ENCODE measurements around the gene PWP1.

The PWP1 gene

DNA sequence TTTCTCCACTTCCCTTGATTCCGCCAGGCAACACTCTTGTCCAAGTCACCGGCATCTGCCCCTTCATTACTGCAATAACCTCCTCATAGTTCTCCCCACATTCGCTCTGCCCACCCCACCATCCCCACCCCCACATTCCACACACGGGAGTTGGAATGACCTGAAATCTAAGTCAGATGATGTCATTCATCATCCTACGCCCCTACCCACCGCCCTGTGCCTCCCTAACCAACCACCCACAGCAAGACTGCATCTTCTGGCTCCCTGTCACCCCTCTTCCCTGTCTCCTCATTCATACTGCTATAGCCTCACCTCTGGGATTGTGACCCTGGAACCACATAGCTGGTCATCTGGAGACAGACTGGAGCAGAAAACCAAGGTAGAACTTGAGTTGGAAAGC is 7.9 kb upstream of the PWP1 start:
- DNase-seq (ENCODE audit: low read depth), result no peak
- no peak overlapping the region for H3K4me3 ChIP-seq (ENCODE audit: control insufficient read depth, low read depth, low read length)
- TF ChIP-seq CTCF (IDR thresholded peaks at IDR 0.05; ENCODE audit: control insufficient read depth, insufficient read depth, low read depth, low read length, missing control alignments), result no peak

DNA sequence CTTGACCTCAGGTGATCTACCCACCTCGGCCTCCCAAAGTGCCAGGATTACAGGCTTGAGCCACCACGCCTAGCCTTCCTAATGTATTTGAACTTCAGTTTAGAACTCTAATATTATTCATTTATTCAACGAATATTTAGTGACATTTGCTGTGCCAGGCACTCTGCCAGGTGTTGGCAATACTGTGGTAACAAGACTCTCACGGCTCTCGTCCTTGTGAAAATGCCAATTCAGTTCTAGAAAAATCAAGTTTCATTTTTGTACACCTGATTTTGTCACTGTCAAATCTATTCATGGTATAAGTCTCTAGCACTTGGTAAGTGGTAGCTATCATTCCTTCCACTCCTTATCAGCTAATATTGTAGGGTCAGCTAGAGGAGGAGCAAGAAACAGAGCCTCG is 6.3 kb upstream of the PWP1 start:
- H3K4me3 ChIP-seq (ENCODE audit: control insufficient read depth, low read depth, low read length), result no peak overlapping the region
- no peak for DNase-seq (ENCODE audit: low read depth)
- TF ChIP-seq CTCF (IDR thresholded peaks at IDR 0.05; ENCODE audit: control insufficient read depth, insufficient read depth, low read depth, low read length, missing control alignments), result no peak

DNA sequence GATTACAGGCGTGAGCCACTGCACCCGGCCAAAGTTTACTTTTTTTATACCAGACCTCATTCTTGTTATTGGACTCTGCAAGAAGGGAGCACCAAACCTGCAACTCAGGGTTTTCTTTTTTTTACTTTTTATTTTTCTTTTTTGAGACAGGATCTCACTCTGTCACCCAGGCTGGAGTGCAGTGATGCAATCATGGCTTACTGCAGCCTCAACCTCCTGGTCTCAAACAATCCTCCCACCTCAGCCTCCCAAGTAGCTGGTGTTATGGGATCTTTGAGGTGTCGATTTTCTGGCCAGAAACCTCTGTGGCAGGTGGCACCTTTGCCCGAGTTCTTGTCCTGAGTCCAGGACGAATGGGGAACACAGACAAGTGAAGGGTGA is 4.2 kb upstream of the PWP1 start:
- TF ChIP-seq CTCF (IDR thresholded peaks at IDR 0.05; ENCODE audit: control insufficient read depth, insufficient read depth, low read depth, low read length, missing control alignments), result no peak
- DNase-seq (ENCODE audit: low read depth), result no peak

DNA sequence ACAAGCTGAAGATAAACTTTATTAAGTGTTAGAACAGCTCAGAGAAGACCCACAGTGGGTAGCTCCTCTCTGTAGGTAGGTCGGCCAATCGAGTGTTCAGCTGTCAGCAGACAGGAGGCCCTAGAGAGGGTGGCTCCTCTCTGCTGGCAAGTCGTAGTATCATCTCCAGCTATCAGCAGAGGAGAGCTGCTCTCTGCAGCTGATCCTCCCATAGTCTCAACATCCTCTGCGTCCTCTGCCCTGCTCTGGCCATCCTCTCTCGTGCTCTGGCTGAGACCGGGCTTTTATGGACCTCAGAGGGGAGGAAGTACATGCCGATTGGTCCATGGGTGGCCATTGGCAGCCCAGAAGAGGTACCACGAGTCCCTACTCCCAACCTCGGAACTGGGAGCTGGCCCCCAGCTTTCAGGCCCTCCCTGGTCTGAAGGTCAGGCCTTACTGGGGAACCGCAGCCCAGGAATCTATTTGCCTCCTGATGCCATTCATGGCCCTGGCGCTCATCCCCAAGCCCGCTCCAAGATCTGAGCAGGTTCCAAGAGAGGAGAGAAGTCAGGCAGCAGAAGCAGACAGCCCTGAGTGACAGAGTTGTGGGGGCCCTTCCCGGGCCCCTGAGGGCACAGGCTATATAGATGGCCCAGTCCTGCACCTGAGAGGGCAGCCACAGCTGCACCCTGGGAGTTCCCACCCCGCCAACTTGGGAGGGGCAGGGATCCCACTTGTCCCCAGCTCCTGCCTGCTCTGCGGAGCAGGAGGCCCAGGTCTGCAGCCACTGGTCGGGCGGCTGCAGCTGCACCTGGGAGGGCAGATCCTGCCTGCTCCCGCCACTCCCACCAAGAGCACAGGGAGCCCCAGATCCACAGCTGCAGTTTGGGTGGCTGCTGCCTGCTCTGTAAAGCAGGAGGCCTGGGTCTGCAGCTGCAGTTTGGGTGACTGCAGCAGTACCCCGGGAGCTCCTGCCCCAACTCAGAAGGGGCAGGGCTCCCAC is 3.5 kb upstream of the PWP1 start:
- no peak for DNase-seq (ENCODE audit: low read depth)
- no peak overlapping the region for H3K4me3 ChIP-seq (ENCODE audit: control insufficient read depth, low read depth, low read length)
- no peak for TF ChIP-seq CTCF (IDR thresholded peaks at IDR 0.05; ENCODE audit: control insufficient read depth, insufficient read depth, low read depth, low read length, missing control alignments)

More for the DNA sequence above, 4.2 kb upstream of the PWP1 start:
- no peak overlapping the region for H3K4me3 ChIP-seq (ENCODE audit: control insufficient read depth, low read depth, low read length)

DNA sequence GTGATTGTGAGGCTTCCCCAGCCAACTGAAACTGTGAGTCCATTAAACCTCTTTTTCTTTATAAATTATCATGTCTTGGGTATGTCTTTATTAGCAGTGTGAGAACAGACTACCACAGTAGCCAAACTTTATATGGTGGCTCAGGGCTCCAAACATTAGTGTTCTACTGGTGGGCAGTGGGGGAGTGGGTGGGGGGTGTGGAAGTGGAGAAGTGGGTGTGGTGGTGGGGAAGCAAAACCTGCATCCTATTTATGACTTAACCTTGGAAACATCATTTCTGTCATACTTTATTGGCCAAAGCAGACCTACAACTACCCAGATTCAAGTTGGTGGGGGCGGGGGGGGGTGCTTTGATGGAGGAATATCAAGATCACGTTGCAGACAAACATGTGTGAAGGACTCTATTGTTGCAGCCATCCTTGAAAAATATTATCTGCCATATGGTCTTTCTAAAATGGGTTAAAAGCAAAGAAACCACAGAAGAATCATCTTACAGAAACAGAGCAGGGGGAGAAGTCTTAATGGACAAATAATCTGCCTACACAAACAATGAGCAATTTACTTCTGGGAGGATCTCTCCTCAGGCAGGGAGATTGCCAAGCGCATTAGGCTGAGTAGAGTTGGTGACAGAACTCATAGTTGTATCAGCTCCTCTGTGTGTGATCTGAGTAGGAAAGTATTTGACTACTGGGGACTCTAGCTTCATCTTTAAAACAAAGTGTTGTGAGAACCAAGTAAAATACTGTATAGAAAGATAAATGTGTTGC is 1.4 kb upstream of the PWP1 start:
- DNase-seq (ENCODE audit: low read depth), result no peak
- no peak for TF ChIP-seq CTCF (IDR thresholded peaks at IDR 0.05; ENCODE audit: control insufficient read depth, insufficient read depth, low read depth, low read length, missing control alignments)
- H3K4me3 ChIP-seq (ENCODE audit: control insufficient read depth, low read depth, low read length), result no peak overlapping the region

DNA sequence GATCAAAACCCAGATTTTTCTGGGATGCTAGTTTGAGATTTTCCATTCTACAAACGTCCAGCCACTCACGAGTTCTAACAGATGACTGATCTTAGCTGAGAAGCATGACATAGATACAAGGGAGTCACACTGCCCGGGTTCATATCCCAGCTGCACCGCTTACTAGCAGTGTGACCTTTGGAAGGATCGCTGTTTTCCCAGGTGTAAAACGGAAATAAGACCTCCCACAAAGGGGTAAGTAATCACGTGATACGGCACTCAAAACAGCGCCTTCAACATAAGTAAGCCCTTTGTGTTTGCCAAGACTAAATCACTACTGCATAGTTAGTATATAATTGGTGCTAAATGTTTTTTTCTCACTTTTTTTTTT is 624 bp upstream of the PWP1 start:
- H3K4me3 ChIP-seq (ENCODE audit: control insufficient read depth, low read depth, low read length), result peak overlapping the region; percentile 99
- no peak for DNase-seq (ENCODE audit: low read depth)
- no peak for TF ChIP-seq CTCF (IDR thresholded peaks at IDR 0.05; ENCODE audit: control insufficient read depth, insufficient read depth, low read depth, low read length, missing control alignments)

Data from AG09309 (cell line).